IMR-90 (cell line): ENCODE results near the gene ADGRA1.

Experiments used
- BHLHE40 ChIP-seq: fragments of 150-350 bp; IDR thresholded peaks from 2 replicates; pipeline ENCODE4 v1.6.1; 2016; ENCODE audit warnings: mild to moderate bottlenecking, low read depth, low read length
- CEBPB ChIP-seq: IDR thresholded peaks from 2 replicates; pipeline ENCODE4 v1.6.1; 2012; ENCODE audit warnings: low read depth, low read length, improper control_type of control experiment
- CTCF ChIP-seq: conservative IDR thresholded peaks from 2 replicates; pipeline ENCODE4 v1.5.1; 2012; ENCODE audit warnings: mild to moderate bottlenecking, low read depth, low read length, improper control_type of control experiment
- FOS ChIP-seq: fragments of 150-350 bp; IDR thresholded peaks from 2 replicates; pipeline ENCODE4 v1.6.1; 2016; ENCODE audit warnings: low read depth, low read length
- MAZ ChIP-seq: IDR thresholded peaks from 2 replicates; pipeline ENCODE4 v1.6.1; 2012; ENCODE audit warnings: low read depth, mild to moderate bottlenecking, low read length, improper control_type of control experiment, moderate library complexity, borderline replicate concordance
- POLR2A ChIP-seq: IDR thresholded peaks from 2 replicates; pipeline ENCODE4 v1.6.1; 2012; ENCODE audit warnings: mild to moderate bottlenecking, low read depth, low read length
- RAD21 ChIP-seq: IDR thresholded peaks from 2 replicates; pipeline ENCODE4 v1.6.1; 2012; ENCODE audit warnings: low read length, improper control_type of control experiment
- SMC3 ChIP-seq: fragments of 150-350 bp; IDR thresholded peaks from 2 replicates; pipeline ENCODE4 v1.6.1; 2016; ENCODE audit warnings: low read depth, mild to moderate bottlenecking, antibody characterized with exemption, low read length, moderate library complexity

DNA sequence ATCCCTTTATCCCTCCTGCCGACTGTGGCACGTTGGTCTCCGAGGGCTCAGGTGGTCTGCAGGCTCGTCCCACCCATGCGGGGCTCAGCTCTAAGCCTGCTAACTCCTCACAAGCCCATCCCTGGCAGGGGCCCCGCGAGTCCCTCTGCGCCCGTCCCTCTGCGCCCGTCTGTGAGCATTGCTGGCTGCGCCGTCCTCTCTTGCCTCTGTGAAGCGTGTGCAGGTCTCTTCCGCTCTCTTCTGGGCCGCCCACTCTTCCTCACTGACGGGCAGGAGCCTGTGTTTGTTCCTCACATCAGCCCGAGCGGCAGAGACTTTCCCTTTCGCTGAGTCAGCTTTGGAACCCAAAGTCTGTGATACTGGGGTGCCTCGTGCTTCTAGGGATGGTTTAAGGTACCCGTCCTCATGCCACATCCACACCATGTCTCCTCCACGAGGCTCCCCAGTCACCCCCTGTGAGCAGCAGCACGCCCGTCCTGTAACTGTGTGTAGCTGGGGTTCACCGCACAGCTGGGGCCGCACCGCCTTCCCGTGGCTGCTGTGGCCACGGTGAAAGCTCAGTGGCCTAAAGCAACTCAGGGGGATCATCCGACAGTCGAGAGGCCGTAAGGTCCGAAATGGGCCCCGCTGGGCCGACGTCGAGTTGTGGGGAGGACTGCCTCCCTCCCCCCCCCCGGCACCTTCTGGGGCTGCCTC, 35.5 kb downstream of the ADGRA1 start:
- TF ChIP-seq POLR2A (no peak), CTCF (no peak), RAD21 (no peak), SMC3 (no peak), FOS (no peak), MAZ (no peak), BHLHE40 (no peak), CEBPB (no peak)
